DND-41 (cell line): ENCODE results near the gene CLTCL1.

Experiments
- CTCF ChIP-seq: IDR thresholded peaks from 2 replicates; pipeline ENCODE4 v1.5.1; 2012; ENCODE audit warnings: borderline replicate concordance, low read length, moderate library complexity, mild to moderate bottlenecking; ENCODE audit not compliant: poor library complexity, severe bottlenecking; ENCODE audit errors: extremely low read depth
- EZH2 ChIP-seq: IDR thresholded peaks from 3 replicates; pipeline ENCODE4 v1.6.1; 2012; ENCODE audit warnings: borderline replicate concordance, low read depth, mild to moderate bottlenecking, moderate library complexity, low read length, inconsistent platforms; ENCODE audit not compliant: severe bottlenecking

- TF ChIP-seq CTCF = no peak
- TF ChIP-seq EZH2 = no peak
These were observed at the start of gene CLTCL1 for GRCh38 chr22:19291580-19292457.
